ENCODE measurements around the gene MVP.

- TF ChIP-seq EZH2phosphoT487 (IDR thresholded peaks at IDR 0.05): no peak
- no peak for TF ChIP-seq EZH2 (IDR thresholded peaks at IDR 0.05)
These were observed 756 bp upstream of the MVP start for GRCh38 chr16:29819506-29819905.
